NCI-H2107 treated with DMSO at 0.1 percent for 48 hours (cell line): ENCODE results near the gene SLC38A3.

Experiments used
- DNase-seq: peaks from one replicate; lab custom pipeline; 2025; ENCODE audit not compliant: unreplicated experiment; lab: John Stamatoyannopoulos, UW

The SLC38A3 gene

GRCh38 chr3:50190936-50191660 is 14.0 kb upstream of the SLC38A3 start, which contains the start of gene GNAT1:
GNAT1 (plus strand) TSS chr3:50191610; CDS start chr3:50191726, 116 bp downstream.
- DNase-seq = no peak

GRCh38 chr3:50192124-50192523 is 12.9 kb upstream of the SLC38A3 start:
- no peak for DNase-seq

DNA sequence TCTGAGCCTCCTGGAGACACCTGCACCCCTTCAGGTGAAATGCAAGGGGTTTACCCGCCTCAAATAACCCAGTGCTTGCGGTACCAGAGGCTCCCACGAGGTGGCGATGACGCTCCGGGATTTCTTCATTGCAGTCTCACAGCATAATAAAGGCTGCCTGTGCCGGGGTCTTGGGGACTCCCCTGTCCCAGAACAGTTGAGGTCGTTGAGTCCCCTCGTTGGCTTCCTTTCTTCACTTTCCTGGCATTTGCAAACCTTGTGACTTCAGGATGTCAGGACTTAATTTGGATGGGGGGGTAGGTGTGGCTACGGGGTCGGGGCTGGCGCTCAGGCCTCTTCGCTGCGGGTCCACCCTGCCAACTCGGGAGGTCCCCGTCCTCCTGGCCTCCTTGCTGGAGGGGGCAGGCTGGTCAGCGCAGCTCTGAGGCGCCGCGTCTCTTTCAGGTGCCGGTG is 12.4 kb upstream of the SLC38A3 start:
- peak; percentile 15 for DNase-seq

GRCh38 chr3:50193286-50193685 is 11.8 kb upstream of the SLC38A3 start:
- DNase-seq = no peak

DNA sequence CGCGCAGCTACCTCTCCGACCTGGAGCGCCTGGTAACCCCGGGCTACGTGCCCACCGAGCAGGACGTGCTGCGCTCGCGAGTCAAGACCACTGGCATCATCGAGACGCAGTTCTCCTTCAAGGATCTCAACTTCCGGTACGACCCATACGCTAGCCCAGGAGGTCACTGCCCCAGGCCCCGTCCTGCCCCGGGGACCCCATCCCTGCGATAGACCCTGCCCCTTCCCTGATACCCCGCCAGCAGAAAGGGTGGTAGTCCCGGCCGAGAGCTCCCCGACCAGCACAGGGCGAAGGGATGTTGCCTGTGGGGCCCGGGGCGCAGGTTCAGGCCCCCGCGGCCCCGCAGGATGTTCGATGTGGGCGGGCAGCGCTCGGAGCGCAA is 11.3 kb upstream of the SLC38A3 start:
- DNase-seq = no peak

DNA sequence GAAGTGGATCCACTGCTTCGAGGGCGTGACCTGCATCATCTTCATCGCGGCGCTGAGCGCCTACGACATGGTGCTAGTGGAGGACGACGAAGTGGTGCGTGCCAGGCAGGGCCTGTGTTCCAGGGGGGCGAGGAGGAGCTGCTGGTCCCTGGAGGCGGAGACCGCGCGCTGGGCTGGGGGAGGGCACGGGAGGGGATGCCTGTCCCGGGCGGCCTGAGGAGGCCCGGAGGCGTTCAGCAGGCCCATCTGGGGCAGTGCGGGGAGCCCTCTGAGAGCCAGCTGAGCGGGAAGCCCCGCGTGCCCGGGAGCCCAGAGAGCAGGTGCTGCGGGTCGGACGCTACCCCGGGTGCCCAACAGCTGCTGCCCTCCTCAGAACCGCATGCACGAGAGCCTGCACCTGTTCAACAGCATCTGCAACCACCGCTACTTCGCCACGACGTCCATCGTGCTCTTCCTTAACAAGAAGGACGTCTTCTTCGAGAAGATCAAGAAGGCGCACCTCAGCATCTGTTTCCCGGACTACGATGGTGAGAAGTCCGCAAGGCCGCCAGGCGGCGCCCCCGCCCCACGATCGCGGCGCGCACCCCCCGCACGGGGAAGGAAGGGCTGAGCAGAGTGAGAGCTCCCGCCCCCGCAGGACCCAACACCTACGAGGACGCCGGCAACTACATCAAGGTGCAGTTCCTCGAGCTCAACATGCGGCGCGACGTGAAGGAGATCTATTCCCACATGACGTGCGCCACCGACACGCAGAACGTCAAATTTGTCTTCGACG is 10.8 kb upstream of the SLC38A3 start:
- no peak for DNase-seq

DNA sequence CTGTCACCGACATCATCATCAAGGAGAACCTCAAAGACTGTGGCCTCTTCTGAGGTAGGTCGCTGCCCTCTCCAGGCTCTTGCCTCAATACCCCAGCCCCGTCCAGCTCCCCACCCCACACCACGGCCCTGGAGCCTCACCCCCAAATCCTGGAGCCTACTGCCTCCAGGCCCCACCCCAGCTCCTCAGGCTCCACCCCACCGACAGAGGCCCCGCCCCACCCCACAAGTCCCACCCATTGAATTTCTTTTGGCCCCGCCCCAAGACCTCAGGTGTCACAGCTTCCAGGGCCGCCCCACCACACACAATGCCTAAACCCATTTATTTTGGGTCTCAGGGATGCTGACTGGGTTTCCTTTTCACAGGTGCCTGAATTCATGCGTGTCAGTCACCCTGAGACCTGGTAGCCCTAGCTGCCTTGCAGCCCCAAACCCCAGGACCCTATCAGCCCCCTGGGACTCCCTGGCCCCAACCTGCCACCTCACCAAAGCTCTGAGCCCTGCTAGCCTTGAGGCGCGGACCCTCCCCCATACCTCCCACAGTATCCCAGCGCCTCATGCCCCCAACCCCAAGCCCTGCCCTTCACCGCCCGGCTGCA is 10.1 kb upstream of the SLC38A3 start:
- no peak for DNase-seq

- no peak for DNase-seq
Measured at GRCh38 chr3:50195501-50196252, 9.4 kb upstream of the SLC38A3 start.

- no peak for DNase-seq
Measured at GRCh38 chr3:50196253-50196801, 8.7 kb upstream of the SLC38A3 start.

DNA sequence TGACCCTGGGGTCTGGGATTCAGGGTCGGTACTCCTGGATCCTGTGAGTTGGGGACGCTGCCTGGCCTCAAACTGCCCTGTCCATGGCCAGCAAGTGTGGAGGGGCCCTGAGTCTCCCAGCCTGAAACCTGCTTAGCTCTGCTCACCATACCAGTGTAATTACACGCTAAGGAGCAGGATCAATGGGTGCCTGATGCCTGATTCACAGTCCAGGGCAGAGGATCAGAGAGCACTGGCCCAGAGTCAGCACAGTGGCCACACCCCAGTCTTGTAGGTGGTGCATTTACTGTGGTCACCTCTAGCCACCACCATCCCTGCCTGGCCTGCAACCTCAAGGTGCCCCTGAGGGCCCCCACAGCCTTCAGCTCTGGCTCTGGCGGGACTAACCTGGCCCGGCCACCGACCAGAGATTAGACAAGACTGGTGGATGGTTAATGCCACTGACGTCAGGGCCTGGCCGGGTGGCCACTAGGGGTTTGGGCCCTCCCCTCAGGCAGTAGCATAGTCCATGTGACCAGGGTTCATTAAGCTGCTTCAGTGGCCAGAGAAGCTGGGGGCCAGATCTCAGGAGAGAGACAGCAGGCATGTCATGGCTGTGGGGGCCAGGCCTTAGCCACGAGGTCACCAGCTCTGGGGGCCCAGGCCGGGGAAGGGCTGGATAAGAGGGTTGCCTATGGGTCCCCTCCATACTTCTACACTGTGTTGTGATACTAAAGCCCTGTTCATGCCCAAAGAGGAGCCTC is 3.3 kb upstream of the SLC38A3 start:
- no peak for DNase-seq

DNA sequence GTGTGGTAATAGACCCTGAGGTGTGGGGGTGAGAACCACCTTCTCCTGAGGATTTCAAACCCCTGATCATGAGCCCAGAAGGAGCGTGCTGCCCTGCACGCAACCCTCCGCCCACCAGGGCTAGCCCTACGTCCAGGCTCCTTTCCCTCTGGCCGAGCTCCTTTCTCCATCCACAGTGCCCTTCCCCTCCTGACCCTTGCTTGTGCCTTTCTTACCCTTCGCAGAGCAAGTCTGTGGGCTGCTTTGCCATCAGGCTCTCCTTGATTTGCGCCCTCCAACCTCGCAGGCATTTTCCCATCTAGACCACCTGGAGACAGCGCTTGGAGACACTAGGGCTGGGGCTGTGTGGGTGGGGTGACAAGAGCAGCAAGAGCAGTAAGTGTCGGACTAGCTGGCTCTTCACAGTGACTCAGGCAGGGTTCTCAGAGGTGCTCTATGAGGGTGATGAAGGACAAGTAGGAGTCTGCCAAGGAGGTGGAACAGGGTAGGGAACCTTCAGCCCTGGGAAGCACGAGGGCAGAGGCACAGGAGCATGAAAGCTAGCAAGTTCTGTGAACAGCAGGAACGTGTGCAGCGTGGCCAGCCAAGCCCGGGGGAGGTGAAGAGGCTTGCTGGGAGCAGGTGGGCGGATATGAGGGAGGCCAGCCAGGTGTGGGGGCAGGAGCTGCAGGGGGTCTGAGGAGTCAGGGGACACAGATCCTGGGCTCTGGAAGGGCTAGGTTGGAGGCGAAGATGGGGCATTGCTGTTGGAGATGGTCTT is 2.5 kb upstream of the SLC38A3 start:
- no peak for DNase-seq

DNA sequence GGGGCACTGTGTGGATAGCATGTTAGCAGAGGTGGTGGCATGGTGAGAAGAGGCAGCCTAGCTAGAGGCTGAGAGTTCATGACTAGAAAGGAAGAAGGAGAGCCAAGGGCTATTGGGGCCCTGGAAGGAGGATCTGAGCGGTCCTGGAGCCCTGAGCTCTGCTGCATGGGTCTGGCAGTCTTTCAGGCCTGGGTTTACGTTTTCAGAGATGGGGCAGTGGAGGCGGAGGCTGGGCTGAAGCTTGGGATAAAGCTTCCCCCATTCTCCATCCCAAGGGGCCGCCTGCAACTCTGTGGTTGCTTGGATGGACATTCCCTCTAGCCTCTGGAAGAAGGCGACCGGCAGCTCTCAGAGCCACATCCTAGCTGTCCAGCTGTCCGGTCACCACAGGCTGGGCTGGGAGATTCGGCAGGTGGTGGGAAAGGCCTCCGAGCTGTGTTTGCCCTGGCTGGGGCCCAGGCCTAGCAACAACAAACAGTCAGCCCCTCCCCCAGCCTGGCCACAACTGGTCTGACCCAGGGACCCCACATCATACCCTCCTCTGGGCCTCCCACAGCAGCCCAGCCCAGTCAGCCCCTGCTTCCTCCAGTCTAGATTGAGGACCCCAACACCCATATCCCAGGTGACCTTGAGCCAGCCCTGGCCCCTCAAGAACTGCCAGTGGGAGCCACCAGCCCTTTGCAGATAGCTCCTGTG is 1.8 kb upstream of the SLC38A3 start:
- DNase-seq = no peak

GRCh38 chr3:50203809-50204803 is 965 bp upstream of the SLC38A3 start:
- DNase-seq = no peak

- no peak for DNase-seq
Measured at GRCh38 chr3:50205413-50206276, 574 bp downstream of the SLC38A3 start.

DNA sequence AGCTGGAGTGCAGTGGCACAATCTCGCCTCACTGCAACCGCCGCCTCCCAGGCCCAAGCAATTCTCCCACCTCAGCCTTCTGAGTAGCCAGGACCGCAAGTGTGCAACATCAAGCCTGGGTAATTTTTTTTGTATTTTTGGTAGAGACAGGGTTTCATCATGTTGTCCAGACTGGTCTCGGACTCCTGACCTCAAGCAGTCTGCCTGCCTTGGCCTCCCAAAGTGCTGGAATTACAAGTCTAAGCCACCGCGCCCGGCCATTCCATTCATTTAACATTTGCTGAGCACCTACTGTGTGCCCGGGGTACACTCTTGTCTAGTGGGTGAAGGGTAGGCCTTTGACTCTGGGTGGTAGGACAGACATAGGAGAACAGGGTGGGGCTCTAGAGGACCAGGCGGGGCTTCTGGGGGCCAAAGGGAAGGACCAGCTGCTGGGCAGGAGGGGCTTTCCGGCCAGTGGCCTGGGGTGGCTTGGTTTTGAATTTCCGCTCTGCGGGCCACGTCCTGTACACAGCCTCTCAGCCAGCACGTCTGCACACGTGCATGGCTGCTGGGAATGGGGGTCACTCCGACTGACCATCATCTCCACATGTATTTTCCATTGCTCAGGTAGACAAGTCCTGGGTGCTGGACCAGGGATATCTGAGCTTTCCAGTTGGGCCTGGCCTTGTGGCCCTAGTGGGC is 2.4 kb downstream of the SLC38A3 start:
- DNase-seq = no peak

DNA sequence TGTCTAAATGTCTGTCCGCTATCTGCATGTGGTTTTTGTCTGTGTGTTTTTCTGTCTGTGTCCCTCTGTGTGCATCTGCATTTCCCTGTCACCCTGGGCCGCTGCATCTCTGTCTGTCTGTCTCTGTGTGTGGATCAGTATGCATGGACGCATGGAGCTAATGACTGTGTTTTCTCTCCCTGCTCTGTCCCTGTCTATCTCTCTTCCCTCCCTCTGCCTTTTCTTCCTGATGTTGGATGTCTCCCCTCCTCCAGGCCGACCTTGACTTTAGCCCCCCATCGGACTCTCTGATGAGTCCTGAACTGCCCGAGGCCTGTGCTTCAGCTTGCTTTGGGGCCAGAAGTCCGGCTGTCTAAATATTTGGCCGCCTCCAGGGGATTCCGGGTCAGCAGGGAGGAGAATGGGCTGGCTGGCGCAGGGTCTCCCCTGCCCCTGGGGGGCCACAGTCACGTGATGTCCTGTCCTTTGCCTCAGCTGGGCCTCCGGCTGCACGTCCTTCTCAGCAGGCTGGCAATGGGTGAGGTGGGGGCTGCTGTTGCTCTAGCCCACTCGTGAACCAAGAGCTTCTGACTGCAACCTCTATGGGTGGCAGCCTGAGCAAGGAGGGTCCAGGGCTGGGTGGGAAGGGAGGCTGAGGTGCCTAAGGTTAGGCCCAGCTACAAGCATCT is 3.7 kb downstream of the SLC38A3 start:
- DNase-seq = no peak
